ENCODE results near the gene CAPN6.

GRCh38 chrX:111257733-111258132 is 12.6 kb downstream of the CAPN6 start:
- no peak for TF ChIP-seq CTCF (IDR thresholded peaks at IDR 0.05)
- TF ChIP-seq POLR2AphosphoS5 (IDR thresholded peaks at IDR 0.05; ENCODE audit: low read depth, low read length): no peak
- TF ChIP-seq REST (IDR thresholded peaks at IDR 0.05; ENCODE audit: insufficient read depth in 1 of 2, low read depth in 2 of 2, low read length in 1 of 2): no peak
- no peak for TF ChIP-seq TCF7L2 (IDR thresholded peaks at IDR 0.05; ENCODE audit: low read depth, low read length)
- no peak for TF ChIP-seq SIN3A (IDR thresholded peaks at IDR 0.05; ENCODE audit: borderline replicate concordance, insufficient read depth, low read depth, low read length)

Measured in Panc1 (cell line).